ENCODE results near the gene FAM3A. TPM values are rescaled to one million over a fixed set of nuclear protein-coding genes. Genes with fewer than 3 reads are reported as not detected.

FAM3A gene
- total and polyA plus RNA-seq, 3 donors from 2014 or later, result 24.0 to 41.1 (median 24.7) TPM

GRCh38 chrX:154490021-154490413, 26.0 kb downstream of the FAM3A start:
- intact Hi-C loops (cut with DNase I; ENCODE audit: low total_unique reads), result no loop called here
- Histone ChIP-seq H3K9me3 (no peaks in the 10 kb centered on the region), H3K36me3 (ENCODE audit: low read depth, missing control alignments) (no peaks in the 10 kb centered on the region), H3K27me3 (no peaks in the 10 kb centered on the region), H3K4me3 (peak overlapping the region; percentile 58 to 61), H3K4me1 (peaks cover 7% of the 10 kb centered on the region), H3K27ac (peak overlapping the region; percentile 74 to 86)
- WGBS, 2 donors, result 0% methylated on average over 18 of the region's 19 CpGs; no CpG with 5 or more reads in 1 of the 2 donors
- DNase-seq, result peak; percentile 20
- TF ChIP-seq CTCF (IDR thresholded peaks at IDR 0.05) (no peak), POLR2A (IDR thresholded peaks at IDR 0.05) (no peak)

- intact Hi-C loops (cut with DNase I; ENCODE audit: low total_unique reads), result no loop called here
- DNase-seq, result no peak
- H3K36me3 ChIP-seq (ENCODE audit: low read depth, missing control alignments), result no peaks in the 10 kb centered on the region
- no peak overlapping the region for H3K4me3 ChIP-seq
- H3K4me1 ChIP-seq, result peaks cover 7% of the 10 kb centered on the region
- WGBS, 2 donors, result 84 to 100% methylated on average over 1 to 3 of the region's 4 CpGs
- H3K27me3 ChIP-seq, result no peaks in the 10 kb centered on the region
- H3K9me3 ChIP-seq, result no peaks in the 10 kb centered on the region
- no peak overlapping the region for H3K27ac ChIP-seq
- TF ChIP-seq CTCF (IDR thresholded peaks at IDR 0.05), result no peak
Measured at GRCh38 chrX:154489182-154489581, 26.9 kb downstream of the FAM3A start.

GRCh38 chrX:154488336-154489075, 27.5 kb downstream of the FAM3A start:
- no peaks in the 10 kb centered on the region for H3K36me3 ChIP-seq (ENCODE audit: low read depth, missing control alignments)
- H3K27me3 ChIP-seq, result no peaks in the 10 kb centered on the region
- H3K4me1 ChIP-seq, result peaks cover 7% of the 10 kb centered on the region
- H3K27ac ChIP-seq, result no peak overlapping the region
- H3K9me3 ChIP-seq, result no peaks in the 10 kb centered on the region
- no peak for TF ChIP-seq CTCF (IDR thresholded peaks at IDR 0.05)
- no peak for TF ChIP-seq POLR2A (IDR thresholded peaks at IDR 0.05)
- 95 to 100% methylated on average over 1 to 8 of the region's 20 CpGs for WGBS, 2 donors
- no peak overlapping the region for H3K4me3 ChIP-seq
- no peak for DNase-seq
- intact Hi-C loops (cut with DNase I; ENCODE audit: low total_unique reads), result no loop called here

GRCh38 chrX:154487518-154488290, 28.3 kb downstream of the FAM3A start:
- 86 to 96% methylated on average over 10 to 25 of the region's 28 CpGs for WGBS, 2 donors
- H3K27me3 ChIP-seq, result no peaks in the 10 kb centered on the region
- H3K4me3 ChIP-seq, result no peak overlapping the region
- no peak for DNase-seq
- intact Hi-C loops (cut with DNase I; ENCODE audit: low total_unique reads), result no loop called here
- H3K4me1 ChIP-seq, result peaks cover 7% of the 10 kb centered on the region
- H3K9me3 ChIP-seq, result no peaks in the 10 kb centered on the region
- H3K36me3 ChIP-seq (ENCODE audit: low read depth, missing control alignments), result no peaks in the 10 kb centered on the region
- H3K27ac ChIP-seq, result no peak overlapping the region
- no peak for TF ChIP-seq POLR2A (IDR thresholded peaks at IDR 0.05)
- TF ChIP-seq CTCF (IDR thresholded peaks at IDR 0.05), result no peak

Data from testis (tissue), 3 donors.